Erythroblast (primary cell): ENCODE data around the gene IFT81.
"Not testable (repeated sequence)": the region's sequence is repeated elsewhere in the genome, so short reads cannot be mapped to it uniquely, and the experiment has no call there.

Experiments used
- DNase-seq, 2 experiments: peaks; one replicate each; lab custom pipeline; 2025; lab: John Stamatoyannopoulos, UW
- GATA1 ChIP-seq: IDR thresholded peaks from 2 replicates; pipeline ENCODE4 v1.6.1; 2011; ENCODE audit warnings: low read depth, mild to moderate bottlenecking, control low read depth, low read length, moderate library complexity
- POLR2A ChIP-seq: IDR thresholded peaks from 2 replicates; pipeline ENCODE4 v1.6.1; 2011; ENCODE audit warnings: mild to moderate bottlenecking, low read length

IFT81 gene

DNA sequence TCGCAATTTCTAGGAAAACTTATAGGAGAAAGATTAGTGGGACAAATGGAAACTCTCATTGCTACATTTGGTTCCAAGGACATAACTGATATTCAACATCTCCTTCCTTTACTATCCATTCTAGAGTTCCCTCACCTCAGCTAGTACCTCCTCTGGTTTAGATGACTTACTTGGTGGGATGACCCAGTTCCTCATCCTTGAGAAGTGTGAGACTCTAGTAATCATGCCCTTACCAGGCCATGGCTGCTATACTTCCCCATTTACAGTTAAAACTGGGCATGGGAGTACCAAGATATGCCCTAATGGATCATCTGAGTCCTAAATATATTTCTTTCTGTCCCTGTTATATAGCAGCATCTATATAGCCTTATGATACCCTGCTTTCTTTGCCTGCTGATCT is 58.1 kb downstream of the IFT81 start:
- TF ChIP-seq POLR2A (no peak), GATA1 (no peak)
- no peak for DNase-seq

- TF ChIP-seq POLR2A: no peak
- no peak for DNase-seq
These were observed 59.2 kb downstream of the IFT81 start for GRCh38 chr12:110183386-110183785.

- TF ChIP-seq GATA1 (no peak), POLR2A (no peak)
- DNase-seq: no peak
These were observed 61.5 kb downstream of the IFT81 start for GRCh38 chr12:110185626-110186025.

DNA sequence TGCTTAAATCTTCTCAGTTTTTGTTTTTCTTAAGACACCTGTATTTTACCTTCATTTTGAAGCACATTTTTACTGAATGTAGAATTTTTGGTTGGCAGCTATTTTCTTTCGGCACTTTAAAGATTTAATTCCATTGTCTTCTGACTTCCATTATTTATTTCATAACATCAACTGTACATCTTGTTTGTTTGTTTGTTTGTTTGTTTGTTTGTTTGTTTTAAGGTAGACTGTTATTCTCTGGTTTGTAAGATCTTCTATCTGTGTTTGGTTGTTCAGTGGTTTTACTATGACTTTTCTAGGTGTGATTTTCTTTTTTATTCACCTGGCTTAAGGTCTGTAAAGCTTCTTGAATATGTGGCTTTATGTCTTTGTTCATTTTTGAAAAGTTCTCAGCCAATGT is 61.9 kb downstream of the IFT81 start:
- DNase-seq: peak in 1 of 2 experiments; percentile 4
- TF ChIP-seq GATA1 (no peak), POLR2A (no peak)

GRCh38 chr12:110193196-110193595 is 69.0 kb downstream of the IFT81 start:
- no peak for TF ChIP-seq POLR2A
- TF ChIP-seq GATA1: no peak
- no peak for DNase-seq

DNA sequence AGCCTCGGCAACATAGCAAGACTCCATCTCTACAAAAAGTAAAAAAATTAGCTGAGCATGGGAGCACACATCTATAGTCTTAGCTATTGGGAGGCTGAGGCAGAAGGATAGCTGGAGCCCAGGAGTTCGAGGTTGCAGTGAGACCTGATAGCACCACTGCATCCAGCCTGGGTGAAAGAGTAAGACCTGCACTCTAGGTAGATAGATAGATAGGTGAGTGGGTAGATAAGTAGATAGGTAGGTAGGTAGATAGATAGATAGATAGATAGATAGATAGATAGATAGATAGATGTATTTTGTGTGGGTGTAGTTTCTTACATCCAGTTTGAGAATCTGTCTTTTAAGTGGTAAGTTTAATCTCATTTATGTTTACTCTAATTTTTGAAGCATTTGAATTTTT is 72.8 kb downstream of the IFT81 start:
- no peak for DNase-seq
- no peak for TF ChIP-seq POLR2A
- no peak for TF ChIP-seq GATA1

DNA sequence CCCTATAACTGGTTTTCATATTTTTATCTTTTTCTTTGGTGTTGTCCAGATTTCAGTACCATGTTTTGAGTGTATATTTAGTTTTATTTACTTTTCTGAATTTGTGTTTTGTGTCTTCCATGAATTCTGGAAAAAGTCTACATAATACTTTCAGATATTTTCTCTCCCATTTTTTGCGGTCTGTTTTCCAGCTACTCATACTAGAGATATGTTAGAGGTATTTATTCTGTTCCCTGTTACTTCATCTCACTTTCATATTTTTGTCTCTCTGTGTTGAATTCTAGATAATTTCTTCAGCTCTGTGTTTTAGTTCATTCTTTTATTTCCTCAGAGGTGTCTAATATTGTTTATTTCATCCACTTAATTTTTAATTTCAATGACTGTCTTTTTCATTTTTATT is 74.2 kb downstream of the IFT81 start:
- DNase-seq: no peak
- TF ChIP-seq GATA1 (no peak), POLR2A (no peak)

DNA sequence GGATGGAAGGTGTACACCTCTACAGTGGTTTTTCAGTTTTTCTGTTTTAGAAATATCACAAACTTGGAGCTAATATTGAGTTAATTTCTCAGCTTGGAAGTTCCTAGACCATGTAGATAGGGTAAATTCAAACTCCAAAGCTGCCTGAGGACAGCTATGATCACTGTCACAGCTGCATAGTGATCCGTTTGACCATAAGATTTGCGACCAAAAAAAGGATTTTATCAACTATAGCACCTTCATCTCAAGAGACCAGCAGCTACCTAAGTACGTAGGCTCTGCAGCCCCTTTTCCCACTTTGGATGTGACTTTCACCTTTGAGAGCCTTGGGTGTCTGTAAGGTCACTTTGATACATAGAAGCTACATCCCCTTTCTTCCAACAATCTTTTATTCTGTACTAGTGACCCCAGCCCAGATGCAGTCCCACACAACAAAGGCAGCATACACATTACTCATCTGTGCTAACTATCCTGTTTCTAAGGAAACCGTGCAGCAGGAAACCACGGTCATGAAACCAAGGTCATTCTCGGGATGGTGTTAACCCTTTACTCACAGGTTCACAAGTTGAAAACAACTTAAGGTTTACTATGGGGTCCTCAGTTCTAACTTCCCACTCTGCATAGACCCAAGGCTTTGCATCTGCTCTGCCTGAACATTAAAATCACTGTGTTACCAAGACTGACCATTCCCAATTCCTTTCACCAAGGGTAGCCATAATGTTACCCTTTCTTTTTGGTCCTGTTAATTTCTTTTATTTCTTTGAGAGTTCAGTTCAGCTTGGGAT is 75.4 kb downstream of the IFT81 start:
- TF ChIP-seq POLR2A: no peak
- no peak for DNase-seq

DNA sequence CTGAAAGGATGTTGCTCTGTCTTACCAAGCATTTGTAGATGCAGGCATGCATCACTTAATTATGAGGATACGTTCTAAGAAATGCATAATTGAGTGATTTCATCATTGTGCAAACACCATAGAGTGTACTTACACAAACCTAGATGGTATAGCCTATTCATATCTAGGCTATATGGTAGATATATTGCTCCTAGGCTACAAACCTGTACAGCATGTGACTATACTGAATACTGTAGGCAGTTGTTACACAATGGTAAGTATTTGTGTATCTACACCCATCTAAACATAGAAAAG is 75.9 kb downstream of the IFT81 start:
- no peak for DNase-seq
- no peak for TF ChIP-seq POLR2A
- no peak for TF ChIP-seq GATA1

GRCh38 chr12:110201995-110202394 is 77.8 kb downstream of the IFT81 start:
- DNase-seq: no peak
- no peak for TF ChIP-seq GATA1
- no peak for TF ChIP-seq POLR2A

GRCh38 chr12:110203546-110203945 is 79.4 kb downstream of the IFT81 start:
- no peak for TF ChIP-seq POLR2A
- TF ChIP-seq GATA1: no peak
- no peak for DNase-seq

DNA sequence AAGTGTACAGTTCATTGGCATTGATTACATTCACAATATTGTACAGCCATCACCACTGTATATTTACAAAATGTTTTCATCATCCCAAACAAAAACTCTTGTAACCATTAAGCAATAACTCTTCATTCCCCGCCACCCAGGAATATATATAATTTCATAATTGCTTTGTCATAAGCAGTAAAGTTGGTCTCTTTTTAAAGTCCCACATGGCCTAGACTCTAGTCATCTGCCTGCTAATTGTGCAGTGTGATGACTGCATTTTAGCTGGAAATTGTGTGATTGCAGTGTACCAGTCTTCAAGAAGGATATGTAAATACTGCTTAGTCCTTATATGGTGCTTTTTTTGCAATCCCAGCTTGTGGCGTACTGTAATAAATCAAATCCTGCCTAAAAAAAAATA is 81.8 kb downstream of the IFT81 start:
- TF ChIP-seq GATA1: no peak
- no peak for TF ChIP-seq POLR2A
- DNase-seq: no peak

- not testable (repeated sequence) for DNase-seq
These were observed 87.7 kb downstream of the IFT81 start for GRCh38 chr12:110211639-110212536.

GRCh38 chr12:110217996-110218674 is 94.0 kb downstream of the IFT81 start:
- no peak for DNase-seq
- TF ChIP-seq GATA1 (no peak), POLR2A (no peak)
